HCT116 (cell line): Measurements from ENCODE around the gene MAML3. TPM values are rescaled to one million over a fixed set of nuclear protein-coding genes. Genes with fewer than 3 reads are reported as not detected.

ENCODE experiments used
- ATAC-seq: fragments of 200-7000 bp; cut with Tn5 transposase; 2 replicates; pipeline ENCODE4 v1.9.1; 2020; ENCODE audit warnings: mild to moderate bottlenecking, moderate library complexity
- BruUV-seq: library from RNA; stranded (reverse); fragments of 400-500 nt; replicated peaks from 2 replicates; lab custom pipeline; 2021; lab: Mats Ljungman, UMichigan
- CTCF ChIA-PET: fragments of 300-600 bp; sonication (Branson Sonifier 250); formaldehyde crosslinking; loops from one replicate; lab custom pipeline; 2021; ENCODE audit warnings: antibody characterized with exemption; lab: Charles Lee
- POLR2A ChIA-PET: fragments of 300-600, 350-600 bp; sonication (Branson Sonifier 250); formaldehyde crosslinking; loops from one replicate; lab custom pipeline; 2021; ENCODE audit warnings: antibody characterized with exemption; lab: Charles Lee
- RAD21 ChIA-PET, 2 experiments: fragments of 300-600 bp; sonication (Branson Sonifier 250); formaldehyde crosslinking; loops; one replicate each; lab custom pipeline; 2023; ENCODE audit warnings: low total read pairs in 2 of 2; ENCODE audit not compliant: uncharacterized antibody in 2 of 2, unreplicated experiment in 2 of 2, low non-redundant PET in 1 of 2; lab: Charles Lee
- DNase-seq: peaks from one replicate; pipeline ENCODE4 v3.0.0-alpha.2; 2010; ENCODE audit warnings: low read depth, low spot score
- H2AFZ ChIP-seq: fragments of 200-600 bp; shearing (Covaris generic), sonication (generic); 2 replicates; pipeline ENCODE4 v1.6.1; 2017; ENCODE audit warnings: low read depth, mixed run types, mixed read lengths, antibody characterized with exemption, low read length; ENCODE audit not compliant: poor library complexity, severe bottlenecking
- H3K27ac ChIP-seq: 2 replicates; pipeline ENCODE4 v1.5.1; 2012; ENCODE audit warnings: low read depth, low read length
- H3K27me3 ChIP-seq: fragments of 200-600 bp; sonication (generic); 2 replicates; pipeline ENCODE4 v1.6.1; 2016; ENCODE audit warnings: mixed run types, low read length, mixed read lengths; ENCODE audit not compliant: insufficient read depth
- H3K36me3 ChIP-seq, 2 experiments: fragments of 200-500 bp in 1 of 2; fragments of 200-600 bp in 1 of 2; sonication (Bioruptor generic) in 1 of 2; sonication (generic) in 1 of 2; 2 replicates each; pipeline versions ENCODE4 v1.5.1 to v1.6.1; 2014 to 2016; ENCODE audit warnings: low read length in 2 of 2, inconsistent platforms in 1 of 2, mixed read lengths in 1 of 2, mixed run types in 1 of 2; ENCODE audit not compliant: insufficient read depth in 2 of 2, control insufficient read depth in 1 of 2
- H3K4me1 ChIP-seq, 2 experiments: fragments of 200-600 bp in 1 of 2; sonication (generic) in 1 of 2; 2 replicates each; pipeline versions ENCODE4 v1.5.1 to v1.6.1; 2012 to 2017; ENCODE audit warnings: low read length in 2 of 2, inconsistent platforms in 1 of 2, mild to moderate bottlenecking in 1 of 2, mixed read lengths in 1 of 2, mixed run types in 1 of 2, moderate library complexity in 1 of 2; ENCODE audit not compliant: insufficient read depth in 2 of 2, control insufficient read depth in 1 of 2
- H3K4me2 ChIP-seq: fragments of 200-600 bp; sonication (generic); 2 replicates; pipeline ENCODE4 v1.6.1; 2017; ENCODE audit warnings: mixed run types, low read length, mixed read lengths
- H3K4me3 ChIP-seq, 2 experiments: fragments of 200-600 bp in 1 of 2; sonication (generic) in 1 of 2; replicated peaks in 1 of 2; 2 replicates each; pipeline ENCODE4 v1.5.1; 2011 to 2016; ENCODE audit warnings: low read length in 2 of 2, control low read depth in 1 of 2, low read depth in 1 of 2, mild to moderate bottlenecking in 1 of 2, mixed read lengths in 1 of 2, mixed run types in 1 of 2
- H3K79me2 ChIP-seq: fragments of 200-600 bp; sonication (generic); 2 replicates; pipeline ENCODE4 v1.6.1; 2017; ENCODE audit warnings: mild to moderate bottlenecking, mixed run types, low read length, moderate library complexity, mixed read lengths; ENCODE audit not compliant: insufficient read depth
- H3K9ac ChIP-seq: fragments of 200-600 bp; sonication (generic); 2 replicates; pipeline ENCODE4 v1.6.1; 2016; ENCODE audit warnings: low read length, mixed read lengths
- H3K9me2 ChIP-seq: fragments of 200-600 bp; sonication (generic), shearing (Covaris generic); 2 replicates; pipeline ENCODE4 v1.6.1; 2017; ENCODE audit warnings: mixed run types, mild to moderate bottlenecking, moderate library complexity; ENCODE audit not compliant: insufficient read depth
- H3K9me3 ChIP-seq, 2 experiments: fragments of 200-500 bp in 1 of 2; fragments of 200-600 bp in 1 of 2; sonication (Bioruptor generic) in 1 of 2; sonication (generic) in 1 of 2; 2 replicates each; pipeline ENCODE4 v1.6.1; 2014 to 2017; ENCODE audit warnings: low read length in 2 of 2, mixed read lengths in 2 of 2, inconsistent platforms in 1 of 2, low read depth in 1 of 2, mild to moderate bottlenecking in 1 of 2, mixed run types in 1 of 2, moderate library complexity in 1 of 2; ENCODE audit not compliant: control insufficient read depth in 1 of 2, insufficient read depth in 1 of 2
- H4K20me1 ChIP-seq: fragments of 200-600 bp; sonication (generic), shearing (Covaris generic); 2 replicates; pipeline ENCODE4 v1.6.1; 2017; ENCODE audit warnings: mixed run types, mild to moderate bottlenecking, moderate library complexity; ENCODE audit not compliant: insufficient read depth
- ATF3 ChIP-seq: IDR thresholded peaks from 2 replicates; pipeline ENCODE4 v1.6.1; 2012
- CEBPB ChIP-seq: IDR thresholded peaks from 2 replicates; pipeline ENCODE4 v1.6.1; 2012; ENCODE audit warnings: low read depth
- CTCF ChIP-seq, 3 experiments: fragments of 200-600 bp in 1 of 3; sonication (generic) in 1 of 3; IDR thresholded peaks in 2 of 3; conservative IDR thresholded peaks in 1 of 3; 2 replicates each; pipeline ENCODE4 v1.5.1; 2012 to 2017; ENCODE audit warnings: low read depth in 2 of 3, low read length in 2 of 3, antibody characterized with exemption in 1 of 3, borderline replicate concordance in 1 of 3, control low read depth in 1 of 3, mild to moderate bottlenecking in 1 of 3, mixed read lengths in 1 of 3, mixed run types in 1 of 3, moderate library complexity in 1 of 3; ENCODE audit not compliant: insufficient read depth in 1 of 3
- ELF1 ChIP-seq: IDR thresholded peaks from 2 replicates; pipeline ENCODE4 v1.6.1; 2012; ENCODE audit warnings: low read depth, borderline replicate concordance
- EZH2 ChIP-seq: fragments of 200-600 bp; sonication (generic); IDR thresholded peaks from 2 replicates; pipeline ENCODE4 v1.6.1; 2017; ENCODE audit warnings: antibody characterized with exemption, mixed run types
- JUND ChIP-seq: IDR thresholded peaks from 2 replicates; pipeline ENCODE4 v1.6.1; 2012
- POLR2AphosphoS5 ChIP-seq: IDR thresholded peaks from 2 replicates; pipeline ENCODE4 v1.6.1; 2011; ENCODE audit warnings: mild to moderate bottlenecking, low read depth, low read length, moderate library complexity
- SIN3A ChIP-seq: IDR thresholded peaks from 2 replicates; pipeline ENCODE4 v1.6.1; 2012; ENCODE audit warnings: low read depth
- ZFX ChIP-seq: fragments of 450-650 bp; IDR thresholded peaks from 2 replicates; pipeline ENCODE4 v1.6.1; 2017
- ZNF274 ChIP-seq: fragments of 200-500 bp; sonication (Bioruptor generic); IDR thresholded peaks from 2 replicates; pipeline ENCODE4 v1.6.1; 2014; ENCODE audit warnings: mild to moderate bottlenecking, low read depth, low read length, inconsistent platforms
- intact Hi-C: fragments of 100-400 bp; cut with micrococcal nuclease; formaldehyde crosslinking; loops from 2 replicates; pipeline ENCODE4 v1.10.0; 2022
- total RNA-seq: library from RNA; stranded (reverse); gene quantifications from one replicate; pipeline ENCODE4 v1.2.1, GENCODE V29; 2021; ENCODE audit not compliant: unreplicated experiment

MAML3 gene
- total RNA-seq, 1 experiment from 2014 or later: 3.1 TPM

- Histone ChIP-seq H3K4me1 (no peaks in the 10 kb centered on the region), H3K9me3 (no peaks in the 10 kb centered on the region), H2AFZ (no peak overlapping the region), H3K36me3 (no peaks in the 10 kb centered on the region), H3K27me3 (peaks cover 11% of the 10 kb centered on the region; the same call in 1 of the 2 replicates), H3K4me3 (no peak overlapping the region), H3K4me2 (no peak overlapping the region), H3K79me2 (no peaks in the 10 kb centered on the region), H3K9ac (no peak overlapping the region), H3K27ac (no peak overlapping the region), H3K9me2 (no peaks in the 10 kb centered on the region), H4K20me1 (no peaks in the 10 kb centered on the region)
- ChIA-PET POLR2A (no interaction called here), CTCF (no interaction called here), RAD21 (no interaction called here)
- no peak for ATAC-seq
- no peak for TF ChIP-seq ELF1
- no peak for TF ChIP-seq ZNF274
- TF ChIP-seq SIN3A: no peak
- no peak for TF ChIP-seq CEBPB
- no peak for TF ChIP-seq JUND
- no peak for TF ChIP-seq ATF3
- no peak for TF ChIP-seq CTCF (IDR thresholded peaks at IDR 0.05 in 2 of 3, conservative IDR thresholded peaks at IDR 0.05 in 1 of 3; ENCODE audit: borderline replicate concordance in 1 of 3, insufficient read depth in 1 of 3, low read depth in 2 of 3, low read length in 2 of 3)
- TF ChIP-seq EZH2: no peak
- TF ChIP-seq ZFX: no peak
- TF ChIP-seq POLR2AphosphoS5: no peak
- no peak for DNase-seq
- intact Hi-C loops: no loop called here
- no TSS peak for BruUV-seq
These were observed 190.3 kb downstream of the MAML3 start for GRCh38 chr4:139963708-139964107.
